ENCODE data around the gene TSNAXIP1.

- TF ChIP-seq TAF1 (IDR thresholded peaks at IDR 0.05; ENCODE audit: low read depth, low read length) (no peak), POLR2AphosphoS5 (IDR thresholded peaks at IDR 0.05; ENCODE audit: low read depth, low read length) (no peak), POLR2A (IDR thresholded peaks at IDR 0.05; ENCODE audit: low read depth, low read length) (no peak), SPI1 (IDR thresholded peaks at IDR 0.05; ENCODE audit: low read depth, low read length) (no peak)
Observed at GRCh38 chr16:67773099-67773498, 33.6 kb upstream of the TSNAXIP1 start.

All from GM12891 (cell line).